ENCODE results near the gene JUND.

DNA sequence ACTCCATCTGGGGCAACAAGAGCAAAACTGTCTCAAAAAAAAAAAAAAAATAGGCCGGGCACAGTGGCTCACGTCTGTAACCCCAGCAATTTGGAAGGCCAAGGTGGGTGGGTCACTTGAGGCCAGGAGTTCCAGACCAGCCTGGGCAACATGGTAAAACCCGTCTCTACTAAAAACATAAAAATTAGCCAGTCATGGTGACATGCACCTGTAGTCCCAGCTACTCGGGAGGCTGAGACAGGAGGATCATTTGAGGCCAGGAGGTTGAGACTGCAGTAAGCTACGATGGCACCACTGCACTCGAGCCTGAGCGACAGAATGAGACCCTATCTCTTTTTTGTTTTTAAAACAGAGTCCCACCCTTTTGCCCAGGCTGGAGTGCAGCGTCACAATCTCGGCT is 11.1 kb downstream of the JUND start:
- TF ChIP-seq, protein P1, sequence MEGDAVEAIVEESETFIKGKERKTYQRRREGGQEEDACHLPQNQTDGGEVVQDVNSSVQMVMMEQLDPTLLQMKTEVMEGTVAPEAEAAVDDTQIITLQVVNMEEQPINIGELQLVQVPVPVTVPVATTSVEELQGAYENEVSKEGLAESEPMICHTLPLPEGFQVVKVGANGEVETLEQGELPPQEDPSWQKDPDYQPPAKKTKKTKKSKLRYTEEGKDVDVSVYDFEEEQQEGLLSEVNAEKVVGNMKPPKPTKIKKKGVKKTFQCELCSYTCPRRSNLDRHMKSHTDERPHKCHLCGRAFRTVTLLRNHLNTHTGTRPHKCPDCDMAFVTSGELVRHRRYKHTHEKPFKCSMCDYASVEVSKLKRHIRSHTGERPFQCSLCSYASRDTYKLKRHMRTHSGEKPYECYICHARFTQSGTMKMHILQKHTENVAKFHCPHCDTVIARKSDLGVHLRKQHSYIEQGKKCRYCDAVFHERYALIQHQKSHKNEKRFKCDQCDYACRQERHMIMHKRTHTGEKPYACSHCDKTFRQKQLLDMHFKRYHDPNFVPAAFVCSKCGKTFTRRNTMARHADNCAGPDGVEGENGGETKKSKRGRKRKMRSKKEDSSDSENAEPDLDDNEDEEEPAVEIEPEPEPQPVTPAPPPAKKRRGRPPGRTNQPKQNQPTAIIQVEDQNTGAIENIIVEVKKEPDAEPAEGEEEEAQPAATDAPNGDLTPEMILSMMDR (conservative IDR thresholded peaks at IDR 0.05 in 1 of 2, IDR thresholded peaks at IDR 0.05 in 1 of 2; ENCODE audit: extremely low read depth in 1 of 2, insufficient read depth in 1 of 2, low read depth in 1 of 2, low read length in 2 of 2) = no peak
- no peak for TF ChIP-seq EZH2 (IDR thresholded peaks at IDR 0.05; ENCODE audit: borderline replicate concordance, low read length)
